Panc1 (cell line): ENCODE data around the gene SLC48A1. TPM values are rescaled to one million over a fixed set of nuclear protein-coding genes. Genes with fewer than 3 reads are reported as not detected.

Experiments used
- ATAC-seq: fragments of 200-7000 bp; cut with Tn5 transposase; 2 replicates; pipeline ENCODE4 v1.9.1; 2020; ENCODE audit warnings: mild to moderate bottlenecking, moderate library complexity
- BruUV-seq: library from RNA; stranded (reverse); fragments of 400-500 nt; replicated peaks from 2 replicates; lab custom pipeline; 2021; lab: Mats Ljungman, UMichigan
- CTCF ChIA-PET: fragments of 300-600 bp; sonication (Branson Sonifier 250); formaldehyde crosslinking; loops from one replicate; lab custom pipeline; 2022; ENCODE audit warnings: antibody characterized with exemption; lab: Charles Lee
- POLR2A ChIA-PET: fragments of 300-600 bp; sonication (Branson Sonifier 250); formaldehyde crosslinking; loops from one replicate; lab custom pipeline; 2022; ENCODE audit warnings: antibody characterized with exemption; lab: Charles Lee
- DNase-seq: peaks from one replicate; pipeline ENCODE4 v3.0.0-alpha.2; 2010; ENCODE audit warnings: low read depth, low spot score
- H3K27ac ChIP-seq: 2 replicates; pipeline ENCODE4 v1.5.1; 2011; ENCODE audit warnings: mild to moderate bottlenecking, low read length, inconsistent platforms
- H3K27me3 ChIP-seq: fragments of 200-500 bp; sonication (Bioruptor generic); 2 replicates; pipeline ENCODE4 v1.6.0; 2014; ENCODE audit warnings: low read length, inconsistent platforms; ENCODE audit not compliant: control insufficient read depth, insufficient read depth
- H3K36me3 ChIP-seq: fragments of 200-500 bp; sonication (Bioruptor generic); 2 replicates; pipeline ENCODE4 v1.5.1; 2014; ENCODE audit warnings: inconsistent platforms, mild to moderate bottlenecking, low read length, moderate library complexity; ENCODE audit not compliant: control insufficient read depth, insufficient read depth
- H3K4me1 ChIP-seq: 2 replicates; pipeline ENCODE4 v1.5.1; 2011; ENCODE audit warnings: inconsistent platforms, mild to moderate bottlenecking, low read length, moderate library complexity; ENCODE audit not compliant: control insufficient read depth, insufficient read depth
- H3K4me3 ChIP-seq, 2 experiments: 2 replicates each; pipeline ENCODE4 v1.5.1; 2011 to 2012; ENCODE audit warnings: low read depth in 2 of 2, low read length in 2 of 2, mild to moderate bottlenecking in 2 of 2, inconsistent platforms in 1 of 2, moderate library complexity in 1 of 2
- H3K9me3 ChIP-seq: fragments of 200-500 bp; sonication (Bioruptor generic); 2 replicates; pipeline ENCODE4 v1.5.1; 2014; ENCODE audit warnings: low read depth, mild to moderate bottlenecking, inconsistent platforms, low read length, moderate library complexity; ENCODE audit not compliant: control insufficient read depth, insufficient read depth
- POLR2AphosphoS5 ChIP-seq: IDR thresholded peaks from 2 replicates; pipeline ENCODE4 v1.6.1; 2012; ENCODE audit warnings: mild to moderate bottlenecking, low read depth, low read length, moderate library complexity
- SIN3A ChIP-seq: IDR thresholded peaks from 2 replicates; pipeline ENCODE4 v1.6.1; 2012; ENCODE audit warnings: low read depth, mild to moderate bottlenecking, low read length, moderate library complexity, borderline replicate concordance; ENCODE audit not compliant: insufficient read depth
- TCF7L2 ChIP-seq: IDR thresholded peaks from 2 replicates; pipeline ENCODE4 v1.6.1; 2011; ENCODE audit warnings: mild to moderate bottlenecking, low read depth, low read length, inconsistent platforms
- in situ Hi-C: cut with HindIII; loops from 2 replicates; pipeline ENCODE4 v1.10.0; 2016; ENCODE audit warnings: low sequenced_read_pairs, low pct_unique_long_range_greater_than_20kb
- intact Hi-C: fragments of 100-400 bp; cut with micrococcal nuclease; formaldehyde crosslinking; loops from one replicate; pipeline ENCODE4 v1.10.0; 2022; ENCODE audit not compliant: unreplicated experiment
- total RNA-seq: library from RNA; stranded (reverse); gene quantifications from one replicate; pipeline ENCODE4 v1.2.1, GENCODE V29; 2021; ENCODE audit not compliant: unreplicated experiment
- TF ChIP-seq, protein P1 (sequence below), 2 experiments: IDR thresholded peaks; 2 replicates each; pipeline ENCODE4 v1.6.1; 2011 to 2012; ENCODE audit warnings: low read depth in 2 of 2, control low read depth in 1 of 2, low read length in 1 of 2, mild to moderate bottlenecking in 1 of 2, moderate library complexity in 1 of 2; ENCODE audit not compliant: insufficient read depth in 1 of 2
- TF ChIP-seq, protein P2 (sequence below): fragments of 450-650 bp; IDR thresholded peaks from 2 replicates; pipeline ENCODE4 v1.5.1; 2017; ENCODE audit warnings: mild to moderate bottlenecking

Gene SLC48A1
- total RNA-seq, 1 experiment from 2014 or later = 32.0 TPM

DNA sequence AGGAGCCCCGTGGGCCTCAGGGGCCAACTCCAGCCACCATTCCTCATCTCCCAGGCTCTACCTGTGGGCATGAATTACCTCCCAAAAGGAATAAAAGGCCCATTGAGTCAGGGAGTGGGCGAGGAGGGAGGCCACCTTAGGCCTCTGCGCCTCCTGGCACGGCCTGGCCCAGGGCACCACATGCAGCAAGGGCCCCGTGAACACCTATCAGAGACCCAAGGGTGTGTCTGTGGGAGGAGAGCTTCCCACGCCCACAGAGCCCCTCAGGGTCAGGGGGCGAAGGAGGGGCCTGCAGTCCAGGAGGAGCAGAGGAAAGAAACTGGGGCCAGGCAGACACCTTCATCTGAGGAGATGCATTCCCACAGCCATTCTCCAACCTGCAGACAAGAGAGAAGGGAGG, 26.5 kb upstream of the SLC48A1 start:
- in situ Hi-C loops (no loop called here), intact Hi-C loops (no loop called here)
- Histone ChIP-seq H3K4me1 (no peaks in the 10 kb centered on the region), H3K9me3 (no peaks in the 10 kb centered on the region), H3K36me3 (no peaks in the 10 kb centered on the region), H3K27ac (no peak overlapping the region), H3K4me3 (no peak overlapping the region), H3K27me3 (no peaks in the 10 kb centered on the region)
- TF ChIP-seq SIN3A (no peak), POLR2AphosphoS5 (no peak), TCF7L2 (no peak)
- TF ChIP-seq, protein P1, sequence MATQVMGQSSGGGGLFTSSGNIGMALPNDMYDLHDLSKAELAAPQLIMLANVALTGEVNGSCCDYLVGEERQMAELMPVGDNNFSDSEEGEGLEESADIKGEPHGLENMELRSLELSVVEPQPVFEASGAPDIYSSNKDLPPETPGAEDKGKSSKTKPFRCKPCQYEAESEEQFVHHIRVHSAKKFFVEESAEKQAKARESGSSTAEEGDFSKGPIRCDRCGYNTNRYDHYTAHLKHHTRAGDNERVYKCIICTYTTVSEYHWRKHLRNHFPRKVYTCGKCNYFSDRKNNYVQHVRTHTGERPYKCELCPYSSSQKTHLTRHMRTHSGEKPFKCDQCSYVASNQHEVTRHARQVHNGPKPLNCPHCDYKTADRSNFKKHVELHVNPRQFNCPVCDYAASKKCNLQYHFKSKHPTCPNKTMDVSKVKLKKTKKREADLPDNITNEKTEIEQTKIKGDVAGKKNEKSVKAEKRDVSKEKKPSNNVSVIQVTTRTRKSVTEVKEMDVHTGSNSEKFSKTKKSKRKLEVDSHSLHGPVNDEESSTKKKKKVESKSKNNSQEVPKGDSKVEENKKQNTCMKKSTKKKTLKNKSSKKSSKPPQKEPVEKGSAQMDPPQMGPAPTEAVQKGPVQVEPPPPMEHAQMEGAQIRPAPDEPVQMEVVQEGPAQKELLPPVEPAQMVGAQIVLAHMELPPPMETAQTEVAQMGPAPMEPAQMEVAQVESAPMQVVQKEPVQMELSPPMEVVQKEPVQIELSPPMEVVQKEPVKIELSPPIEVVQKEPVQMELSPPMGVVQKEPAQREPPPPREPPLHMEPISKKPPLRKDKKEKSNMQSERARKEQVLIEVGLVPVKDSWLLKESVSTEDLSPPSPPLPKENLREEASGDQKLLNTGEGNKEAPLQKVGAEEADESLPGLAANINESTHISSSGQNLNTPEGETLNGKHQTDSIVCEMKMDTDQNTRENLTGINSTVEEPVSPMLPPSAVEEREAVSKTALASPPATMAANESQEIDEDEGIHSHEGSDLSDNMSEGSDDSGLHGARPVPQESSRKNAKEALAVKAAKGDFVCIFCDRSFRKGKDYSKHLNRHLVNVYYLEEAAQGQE (IDR thresholded peaks at IDR 0.05; ENCODE audit: insufficient read depth in 1 of 2, low read depth in 2 of 2, low read length in 1 of 2) = no peak
- TF ChIP-seq, protein P2, sequence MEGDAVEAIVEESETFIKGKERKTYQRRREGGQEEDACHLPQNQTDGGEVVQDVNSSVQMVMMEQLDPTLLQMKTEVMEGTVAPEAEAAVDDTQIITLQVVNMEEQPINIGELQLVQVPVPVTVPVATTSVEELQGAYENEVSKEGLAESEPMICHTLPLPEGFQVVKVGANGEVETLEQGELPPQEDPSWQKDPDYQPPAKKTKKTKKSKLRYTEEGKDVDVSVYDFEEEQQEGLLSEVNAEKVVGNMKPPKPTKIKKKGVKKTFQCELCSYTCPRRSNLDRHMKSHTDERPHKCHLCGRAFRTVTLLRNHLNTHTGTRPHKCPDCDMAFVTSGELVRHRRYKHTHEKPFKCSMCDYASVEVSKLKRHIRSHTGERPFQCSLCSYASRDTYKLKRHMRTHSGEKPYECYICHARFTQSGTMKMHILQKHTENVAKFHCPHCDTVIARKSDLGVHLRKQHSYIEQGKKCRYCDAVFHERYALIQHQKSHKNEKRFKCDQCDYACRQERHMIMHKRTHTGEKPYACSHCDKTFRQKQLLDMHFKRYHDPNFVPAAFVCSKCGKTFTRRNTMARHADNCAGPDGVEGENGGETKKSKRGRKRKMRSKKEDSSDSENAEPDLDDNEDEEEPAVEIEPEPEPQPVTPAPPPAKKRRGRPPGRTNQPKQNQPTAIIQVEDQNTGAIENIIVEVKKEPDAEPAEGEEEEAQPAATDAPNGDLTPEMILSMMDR = no peak
- BruUV-seq = no TSS peak
- POLR2A ChIA-PET = no interaction called here
- no peak for ATAC-seq
- DNase-seq = no peak
- CTCF ChIA-PET = no interaction called here

DNA sequence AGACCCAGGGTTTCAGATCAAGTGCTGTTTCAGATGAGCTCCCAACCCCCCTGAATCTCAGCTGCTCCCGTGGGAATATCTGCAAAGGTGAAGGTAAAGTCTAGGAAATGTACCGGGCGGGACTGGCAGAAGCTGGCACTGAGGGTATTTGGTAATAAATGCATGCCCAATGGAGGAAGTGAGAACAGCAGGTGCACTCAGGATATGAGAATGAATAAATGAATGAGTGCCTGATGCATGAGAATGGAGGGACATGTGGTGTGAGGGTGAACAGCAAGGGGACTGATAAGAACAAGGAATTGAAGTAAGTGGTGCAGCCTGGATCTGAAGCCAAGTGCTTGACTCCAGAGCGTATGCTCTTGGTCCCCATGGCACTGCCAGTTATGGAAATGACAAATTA, 25.9 kb upstream of the SLC48A1 start:
- H3K27ac ChIP-seq = no peak overlapping the region
- in situ Hi-C loops = no loop called here
- H3K9me3 ChIP-seq = no peaks in the 10 kb centered on the region
- no peak overlapping the region for H3K4me3 ChIP-seq
- no peaks in the 10 kb centered on the region for H3K4me1 ChIP-seq
- H3K36me3 ChIP-seq = no peaks in the 10 kb centered on the region
- TF ChIP-seq, protein P1 (IDR thresholded peaks at IDR 0.05; ENCODE audit: insufficient read depth in 1 of 2, low read depth in 2 of 2, low read length in 1 of 2) = no peak
- TF ChIP-seq SIN3A (no peak), TCF7L2 (no peak), POLR2AphosphoS5 (no peak)
- TF ChIP-seq, protein P2 = no peak
- ChIA-PET POLR2A (no interaction called here), CTCF (no interaction called here)
- no peak for ATAC-seq
- BruUV-seq = no TSS peak
- DNase-seq = no peak
- H3K27me3 ChIP-seq = no peaks in the 10 kb centered on the region
- intact Hi-C loops = no loop called here
